GM23338 (cell line): Measurements from ENCODE around the gene YPEL2. TPM values are rescaled to one million over a fixed set of nuclear protein-coding genes. Genes with fewer than 3 reads are reported as not detected.

Experiments
- CTCF ChIP-seq, 2 experiments: fragments of 200-600 bp in 1 of 2; sonication (generic) in 1 of 2; conservative IDR thresholded peaks; 2 replicates each; pipeline versions ENCODE4 v1.5.1 to v1.6.1; 2016 to 2017; ENCODE audit warnings: antibody characterized with exemption in 2 of 2, low read depth in 2 of 2, mild to moderate bottlenecking in 2 of 2, moderate library complexity in 1 of 2
- ETS1 ChIP-seq: IDR thresholded peaks from 2 replicates; pipeline ENCODE4 v1.6.1; 2016; ENCODE audit warnings: antibody characterized with exemption
- EZH2 ChIP-seq: fragments of 200-600 bp; sonication (generic); IDR thresholded peaks from one replicate; pipeline ENCODE4 v1.8.0; 2017; ENCODE audit warnings: antibody characterized with exemption, mild to moderate bottlenecking, low read depth; ENCODE audit not compliant: unreplicated experiment
- NANOG ChIP-seq: IDR thresholded peaks from 2 replicates; pipeline ENCODE4 v1.6.1; 2016; ENCODE audit warnings: antibody characterized with exemption, borderline replicate concordance
- POLR2AphosphoS5 ChIP-seq: IDR thresholded peaks from 2 replicates; pipeline ENCODE4 v1.6.1; 2016; ENCODE audit warnings: antibody characterized with exemption, low read depth
- REST ChIP-seq: IDR thresholded peaks from one replicate; pipeline ENCODE4 v1.6.1; 2018; ENCODE audit warnings: antibody characterized with exemption; ENCODE audit not compliant: unreplicated experiment
- STAT1 ChIP-seq: IDR thresholded peaks from one replicate; pipeline ENCODE4 v1.6.1; 2016; ENCODE audit warnings: antibody characterized with exemption; ENCODE audit not compliant: unreplicated experiment
- ZNF331 ChIP-seq: fragments of 250-450 bp; sonication (Bioruptor Pico); IDR thresholded peaks from 2 replicates; pipeline ENCODE4 v1.5.0; 2020; ENCODE audit warnings: low read depth, mild to moderate bottlenecking, moderate library complexity
- ZNF462 ChIP-seq: fragments of 250-450 bp; sonication (Bioruptor Pico); IDR thresholded peaks from 2 replicates; pipeline ENCODE4 v1.5.0; 2020; ENCODE audit warnings: mild to moderate bottlenecking, moderate library complexity
- polyA plus RNA-seq: library from polyadenylated mRNA; unstranded; fragments of >200 nt; fragmentation: Nextera tagmentation; extraction: Ambion mirVana; gene quantifications from 2 replicates; pipeline ENCODE4 v1.2.1, GENCODE V29; 2016
- total RNA-seq: library from RNA; depleted of rRNA; stranded (reverse); fragments of >200 nt; shearing (Covaris generic); gene quantifications from 2 replicates; pipeline ENCODE4 v1.2.3, GENCODE V29; 2014

The YPEL2 gene
- total and polyA plus RNA-seq, 2 experiments from 2014 or later: 4.1 to 5.2 TPM

- TF ChIP-seq ZNF462 (CRISPR knock-in tag) (no peak), POLR2AphosphoS5 (no peak), CTCF (conservative IDR thresholded peaks at IDR 0.05; ENCODE audit: low read depth in 2 of 2) (no peak), NANOG (no peak), STAT1 (no peak), ZNF331 (no peak), REST (no peak), EZH2 (no peak), ETS1 (no peak)
These were observed 24.4 kb downstream of the YPEL2 start (continued) for GRCh38 chr17:59355702-59356325.
